Endothelial cell of umbilical vein (primary cell): ENCODE results near the gene GLMN. TPM values are rescaled to one million over a fixed set of nuclear protein-coding genes. Genes with fewer than 3 reads are reported as not detected.
A peak's percentile ranks its signal among the peaks of the same experiment; 100 is the strongest.

ENCODE experiments used
- BruUV-seq: library from RNA; stranded (reverse); fragments of 400-500 nt; replicated peaks from 2 replicates; lab custom pipeline; 2021; lab: Mats Ljungman, UMichigan
- CTCF ChIA-PET: fragments of 300-600, 350-600 bp; sonication (Branson Sonifier 250); formaldehyde crosslinking; loops from one replicate; lab custom pipeline; 2021; ENCODE audit warnings: antibody characterized with exemption, inconsistent platforms; lab: Charles Lee
- POLR2A ChIA-PET: fragments of 300-600, 350-600 bp; sonication (Branson Sonifier 250); formaldehyde crosslinking; loops from one replicate; lab custom pipeline; 2021; ENCODE audit warnings: antibody characterized with exemption, inconsistent platforms; lab: Charles Lee
- DNase-seq: peaks from one replicate; pipeline ENCODE4 v3.0.0-alpha.2; 2011; ENCODE audit warnings: low read depth, low spot score
- FAIRE-seq: peaks from 2 replicates; lab custom pipeline; 2011; peaks lifted over from hg19 to GRCh38; lab: Jason Lieb, UNC
- H2AFZ ChIP-seq: 2 replicates; pipeline ENCODE4 v1.6.0; 2012; ENCODE audit warnings: low read depth, low read length, control low read depth, inconsistent platforms
- H3K27ac ChIP-seq: 2 replicates; pipeline ENCODE4 v1.5.1; 2011; ENCODE audit warnings: low read depth, mild to moderate bottlenecking, control low read depth, low read length, moderate library complexity; ENCODE audit not compliant: insufficient read depth
- H3K27me3 ChIP-seq, 2 experiments: 2 replicates each; pipeline versions ENCODE4 v1.6.0 to v1.6.1; 2011; ENCODE audit warnings: low read length in 2 of 2, mixed read lengths in 1 of 2; ENCODE audit not compliant: control insufficient read depth in 2 of 2, insufficient read depth in 2 of 2
- H3K36me3 ChIP-seq, 2 experiments: 2 replicates in 1 of 2; 3 replicates in 1 of 2; pipeline ENCODE4 v1.5.1; 2011; ENCODE audit warnings: low read length in 2 of 2, mild to moderate bottlenecking in 1 of 2, moderate library complexity in 1 of 2; ENCODE audit not compliant: control insufficient read depth in 2 of 2, insufficient read depth in 2 of 2; ENCODE audit errors: extremely low read depth in 1 of 2
- H3K4me1 ChIP-seq: 3 replicates; pipeline ENCODE4 v1.5.1; 2011; ENCODE audit warnings: mild to moderate bottlenecking, low read length; ENCODE audit not compliant: control insufficient read depth, insufficient read depth; ENCODE audit errors: extremely low read depth
- H3K4me2 ChIP-seq: 2 replicates; pipeline ENCODE4 v1.6.1; 2011; ENCODE audit warnings: low read length, control low read depth, mixed read lengths; ENCODE audit not compliant: insufficient read depth
- H3K4me3 ChIP-seq, 3 experiments: fragments of 200-600 bp in 1 of 3; sonication (generic), shearing (Covaris generic) in 1 of 3; replicated peaks in 1 of 3; 2 replicates each; pipeline ENCODE4 v1.5.1; 2011 to 2016; ENCODE audit warnings: control low read depth in 3 of 3, low read length in 3 of 3, mild to moderate bottlenecking in 2 of 3, inconsistent platforms in 1 of 3, low read depth in 1 of 3, moderate library complexity in 1 of 3; ENCODE audit not compliant: insufficient read depth in 1 of 3
- H3K79me2 ChIP-seq: 2 replicates; pipeline ENCODE4 v1.6.0; 2012; ENCODE audit warnings: low read length, inconsistent platforms; ENCODE audit not compliant: control insufficient read depth, insufficient read depth
- H3K9ac ChIP-seq: replicated peaks from 2 replicates; pipeline ENCODE3; 2011; ENCODE audit warnings: low read length, control low read depth; ENCODE audit not compliant: insufficient read depth; ENCODE audit errors: extremely low read depth
- H3K9me1 ChIP-seq: replicated peaks from 3 replicates; pipeline ENCODE4 v1.6.0; 2011; ENCODE audit warnings: mild to moderate bottlenecking, low read length; ENCODE audit not compliant: control insufficient read depth, insufficient read depth; ENCODE audit errors: extremely low read depth
- H3K9me3 ChIP-seq: replicated peaks from 2 replicates; pipeline ENCODE4 v1.5.1; 2012; ENCODE audit warnings: low read length, inconsistent platforms; ENCODE audit not compliant: control insufficient read depth, insufficient read depth
- H4K20me1 ChIP-seq: replicated peaks from 2 replicates; pipeline ENCODE3; 2011; ENCODE audit warnings: mild to moderate bottlenecking, low read length; ENCODE audit not compliant: control insufficient read depth, insufficient read depth; ENCODE audit errors: extremely low read depth
- EZH2 ChIP-seq: IDR thresholded peaks from 2 replicates; pipeline ENCODE4 v1.6.1; 2012; ENCODE audit warnings: borderline replicate concordance, low read depth, mild to moderate bottlenecking, moderate library complexity, low read length, inconsistent platforms; ENCODE audit not compliant: severe bottlenecking
- FOS ChIP-seq: IDR thresholded peaks from 2 replicates; pipeline ENCODE4 v1.6.1; 2011; ENCODE audit warnings: mild to moderate bottlenecking, low read length, moderate library complexity, borderline replicate concordance; ENCODE audit not compliant: insufficient read depth
- GATA2 ChIP-seq: IDR thresholded peaks from 2 replicates; pipeline ENCODE4 v1.7.0; 2011; ENCODE audit warnings: low read depth, mild to moderate bottlenecking, moderate library complexity, mixed read lengths, low read length; ENCODE audit not compliant: insufficient read length, insufficient read depth
- JUN ChIP-seq: IDR thresholded peaks from 2 replicates; pipeline ENCODE4 v1.6.1; 2011; ENCODE audit warnings: borderline replicate concordance, low read depth; ENCODE audit not compliant: insufficient read length, insufficient read depth
- MYC ChIP-seq: IDR thresholded peaks from one replicate; pipeline ENCODE4 v1.6.1; 2011; ENCODE audit warnings: mild to moderate bottlenecking, low read depth, low read length
- POLR2A ChIP-seq: IDR thresholded peaks from 2 replicates; pipeline ENCODE4 v1.6.1; 2012; ENCODE audit warnings: low read depth, mild to moderate bottlenecking, control low read depth, low read length
- POLR2AphosphoS5 ChIP-seq: IDR thresholded peaks from 2 replicates; pipeline ENCODE4 v1.6.1; 2012; ENCODE audit warnings: low read depth, mild to moderate bottlenecking, control low read depth, low read length, moderate library complexity; ENCODE audit not compliant: insufficient read depth
- dilution Hi-C: fragments of 300-500 bp; cut with MboI; formaldehyde crosslinking; loops from one replicate; pipeline ENCODE4 v1.15.0; 2019; ENCODE audit warnings: low sequenced_read_pairs; ENCODE audit not compliant: extremely low pct_ligation_motif_present
- intact Hi-C: fragments of 100-400 bp; cut with micrococcal nuclease; formaldehyde crosslinking; loops from one replicate; pipeline ENCODE4 v1.10.0; 2022
- polyA plus RNA-seq, 4 experiments: library from polyadenylated mRNA; depleted of rRNA in 3 of 4; stranded (reverse) in 3 of 4; unstranded in 1 of 4; fragments of >200 nt; gene quantifications; 2 replicates each; pipeline versions ENCODE4 v1.2.1 to v1.2.3, GENCODE V29; 2011 to 2012; ENCODE audit warnings: missing spikeins in 1 of 4
- total RNA-seq: library from RNA; stranded (reverse); gene quantifications from 2 replicates; pipeline ENCODE4 v1.2.3, GENCODE V29; 2021
- TF ChIP-seq, protein P1 (sequence below), 2 donors: IDR thresholded peaks; 1 replicate in 1 of 2; 2 replicates in 1 of 2; pipeline ENCODE4 v1.5.1; 2011; ENCODE audit warnings: low read length in 2 of 2, mild to moderate bottlenecking in 2 of 2, moderate library complexity in 2 of 2, control low read depth in 1 of 2, inconsistent platforms in 1 of 2, low read depth in 1 of 2; ENCODE audit not compliant: insufficient read depth in 1 of 2; ENCODE audit errors: extremely low read depth in 1 of 2
- TF ChIP-seq, protein P2 (sequence below): IDR thresholded peaks from 2 replicates; pipeline ENCODE4 v1.6.1; 2011; ENCODE audit not compliant: insufficient read depth, insufficient read length

GLMN gene
- total and polyA plus RNA-seq, 2 donors (not counting 3 experiments of a cell fraction or from before 2014, with no cell fraction given): 2.4 to 13.2 TPM

- peaks cover 10% of the 10 kb centered on the region for H3K4me1 ChIP-seq
- CTCF ChIA-PET: interaction anchor here (0.7 to 4.2 kb wide), 4 partner anchors 8 to 303 kb away, joined by 4 to 21 read pairs (median 11); no protein-coding TSS in a partner anchor
- H3K9me3 ChIP-seq: no peaks in the 10 kb centered on the region
- peaks cover 20% of the 10 kb centered on the region for H3K79me2 ChIP-seq
- DNase-seq (peak; percentile 27), FAIRE-seq (no peak)
- POLR2A ChIA-PET: interaction anchor here (1.1 kb wide), 1 partner anchor 297 kb away, joined by 3 read pairs; no protein-coding TSS in a partner anchor
- peak overlapping the region; percentile 99 for H3K4me2 ChIP-seq
- no peaks in the 10 kb centered on the region for H4K20me1 ChIP-seq
- dilution Hi-C loops: no loop called here
- TF ChIP-seq EZH2 (no peak), FOS (no peak), POLR2AphosphoS5 (no peak), MYC (no peak), POLR2A (no peak), GATA2 (no peak), JUN (no peak)
- TF ChIP-seq, protein P1, sequence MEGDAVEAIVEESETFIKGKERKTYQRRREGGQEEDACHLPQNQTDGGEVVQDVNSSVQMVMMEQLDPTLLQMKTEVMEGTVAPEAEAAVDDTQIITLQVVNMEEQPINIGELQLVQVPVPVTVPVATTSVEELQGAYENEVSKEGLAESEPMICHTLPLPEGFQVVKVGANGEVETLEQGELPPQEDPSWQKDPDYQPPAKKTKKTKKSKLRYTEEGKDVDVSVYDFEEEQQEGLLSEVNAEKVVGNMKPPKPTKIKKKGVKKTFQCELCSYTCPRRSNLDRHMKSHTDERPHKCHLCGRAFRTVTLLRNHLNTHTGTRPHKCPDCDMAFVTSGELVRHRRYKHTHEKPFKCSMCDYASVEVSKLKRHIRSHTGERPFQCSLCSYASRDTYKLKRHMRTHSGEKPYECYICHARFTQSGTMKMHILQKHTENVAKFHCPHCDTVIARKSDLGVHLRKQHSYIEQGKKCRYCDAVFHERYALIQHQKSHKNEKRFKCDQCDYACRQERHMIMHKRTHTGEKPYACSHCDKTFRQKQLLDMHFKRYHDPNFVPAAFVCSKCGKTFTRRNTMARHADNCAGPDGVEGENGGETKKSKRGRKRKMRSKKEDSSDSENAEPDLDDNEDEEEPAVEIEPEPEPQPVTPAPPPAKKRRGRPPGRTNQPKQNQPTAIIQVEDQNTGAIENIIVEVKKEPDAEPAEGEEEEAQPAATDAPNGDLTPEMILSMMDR (IDR thresholded peaks at IDR 0.05; ENCODE audit: extremely low read depth in 1 of 2, insufficient read depth in 1 of 2, low read depth in 1 of 2, low read length in 2 of 2): no peak
- TF ChIP-seq, protein P2, sequence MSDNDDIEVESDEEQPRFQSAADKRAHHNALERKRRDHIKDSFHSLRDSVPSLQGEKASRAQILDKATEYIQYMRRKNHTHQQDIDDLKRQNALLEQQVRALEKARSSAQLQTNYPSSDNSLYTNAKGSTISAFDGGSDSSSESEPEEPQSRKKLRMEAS: no peak
- H3K36me3 ChIP-seq: peaks cover 0 to 2% of the 10 kb centered on the region in 2 experiments
- H3K27me3 ChIP-seq: no peaks in the 10 kb centered on the region
- H2AFZ ChIP-seq: peak overlapping the region; percentile 99
- peak overlapping the region; percentile 89 for H3K27ac ChIP-seq
- intact Hi-C loops: loop anchor here (2.0 to 10.0 kb wide), 4 partner anchors 183 to 797 kb away; partner anchors contain the start of genes BTBD8 and CDC7
- BruUV-seq: no TSS peak
- H3K4me3 ChIP-seq: peak overlapping the region; percentile 68 to 99 (median 97)
- H3K9ac ChIP-seq: peak overlapping the region; percentile 92
- H3K9me1 ChIP-seq: no peaks in the 10 kb centered on the region
Measured at GRCh38 chr1:92299477-92300150, 827 bp upstream of the GLMN start.
